Measurements from ENCODE around the gene GLI1.

GLI1 gene

GRCh38 chr12:57456737-57457490 is 2.7 kb upstream of the GLI1 start:
- no peak for DNase-seq (ENCODE audit: low read depth, low spot score)
- H3K4me3 ChIP-seq (ENCODE audit: low read length), result no peak overlapping the region

DNA sequence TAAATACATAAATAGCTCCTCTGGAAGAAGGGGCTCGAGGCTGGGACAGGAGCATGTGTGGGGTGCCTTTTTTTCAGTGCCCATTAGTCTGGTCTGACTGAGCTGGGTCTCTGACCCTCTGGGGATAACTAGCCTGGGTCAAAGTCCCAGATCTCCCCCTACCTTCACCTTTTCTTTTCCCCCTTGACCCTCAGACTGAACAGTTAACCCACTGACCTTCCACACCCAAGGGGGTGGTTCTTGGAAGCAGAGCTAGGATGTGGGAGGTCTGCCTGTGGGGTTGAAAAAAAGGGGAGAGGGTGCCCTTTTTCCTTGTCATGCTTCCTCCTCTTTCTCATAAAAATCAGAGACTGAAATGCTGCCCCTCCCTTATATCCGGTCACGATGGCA is 925 bp upstream of the GLI1 start:
- DNase-seq (ENCODE audit: low read depth, low spot score), result no peak
- H3K4me3 ChIP-seq (ENCODE audit: low read length), result peak overlapping the region; percentile 60

- peak; percentile 97 for DNase-seq (ENCODE audit: low read depth, low spot score)
- H3K4me3 ChIP-seq (ENCODE audit: low read length), result peak overlapping the region; percentile 60
These were observed 383 bp upstream of the GLI1 start for GRCh38 chr12:57459055-57459749.

- H3K4me3 ChIP-seq (ENCODE audit: low read length), result peak overlapping the region; percentile 60
- no peak for DNase-seq (ENCODE audit: low read depth, low spot score)
These were observed 841 bp downstream of the GLI1 start for GRCh38 chr12:57460468-57460784.

DNA sequence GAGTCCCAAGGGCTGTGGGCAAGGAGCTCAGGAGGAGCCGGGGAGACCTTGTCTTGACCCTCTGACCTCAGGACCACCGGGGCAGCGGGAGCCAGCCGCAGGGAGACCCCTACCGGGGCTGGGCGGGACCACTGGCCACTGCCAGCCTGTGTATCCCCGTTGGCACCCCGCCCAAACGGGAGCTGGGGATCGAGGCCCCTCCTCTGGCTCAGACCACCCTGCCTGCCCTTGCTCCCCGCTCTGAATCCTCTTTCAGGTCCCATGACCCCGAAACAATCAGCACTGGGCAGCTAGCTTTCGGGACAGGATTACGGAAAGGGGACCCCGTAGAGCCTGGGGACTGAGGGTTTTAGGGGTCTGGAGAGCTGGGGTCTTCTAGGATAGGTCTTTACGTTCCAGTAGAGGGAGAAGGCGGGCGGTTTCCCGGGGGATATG is 1.3 kb downstream of the GLI1 start:
- H3K4me3 ChIP-seq (ENCODE audit: low read length), result peak overlapping the region; percentile 67
- no peak for DNase-seq (ENCODE audit: low read depth, low spot score)

GRCh38 chr12:57461276-57461916 is 1.8 kb downstream of the GLI1 start:
- peak overlapping the region; percentile 67 for H3K4me3 ChIP-seq (ENCODE audit: low read length)
- no peak for DNase-seq (ENCODE audit: low read depth, low spot score)

DNA sequence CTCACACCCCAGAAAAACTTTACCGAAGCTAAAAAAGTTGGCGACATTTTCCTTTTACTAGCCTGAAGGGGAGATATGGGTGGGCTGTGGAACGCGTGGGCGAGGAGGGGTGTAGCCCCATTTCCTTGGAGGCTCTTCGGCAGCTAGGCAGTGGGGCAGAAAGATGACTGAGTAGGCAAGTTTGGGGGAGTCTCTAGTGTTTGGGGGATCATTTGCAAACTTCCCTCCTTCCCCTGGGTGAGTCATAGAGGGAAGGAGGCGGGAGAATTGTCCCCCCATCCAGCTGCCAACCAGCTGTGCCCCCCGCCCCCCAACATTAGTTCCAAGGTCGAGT is 2.3 kb downstream of the GLI1 start:
- no peak for DNase-seq (ENCODE audit: low read depth, low spot score)
- H3K4me3 ChIP-seq (ENCODE audit: low read length), result peak overlapping the region; percentile 67

- peak overlapping the region; percentile 67 for H3K4me3 ChIP-seq (ENCODE audit: low read length)
- DNase-seq (ENCODE audit: low read depth, low spot score), result peak; percentile 87
These were observed 2.8 kb downstream of the GLI1 start for GRCh38 chr12:57462251-57462911.

DNA sequence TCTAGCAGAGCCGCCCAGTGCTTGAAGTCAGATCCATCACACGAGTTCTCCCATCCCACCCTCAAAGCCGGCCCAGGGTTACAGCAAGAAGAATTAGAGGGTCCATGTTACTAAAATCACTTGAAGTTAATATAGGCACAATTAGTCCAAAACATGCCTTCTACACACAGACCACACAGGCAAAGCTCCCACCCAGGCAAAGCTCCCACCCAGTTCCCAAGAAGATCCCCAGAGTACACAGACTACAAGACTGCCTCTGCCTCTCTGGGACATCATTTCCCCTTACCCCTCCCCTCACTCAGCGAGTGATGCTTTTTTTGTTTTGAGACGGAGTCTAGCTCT is 3.3 kb downstream of the GLI1 start:
- no peak overlapping the region for H3K4me3 ChIP-seq (ENCODE audit: low read length)
- no peak for DNase-seq (ENCODE audit: low read depth, low spot score)

GRCh38 chr12:57464569-57464968 is 5.0 kb downstream of the GLI1 start:
- H3K4me3 ChIP-seq (ENCODE audit: low read length), result no peak overlapping the region
- no peak for DNase-seq (ENCODE audit: low read depth, low spot score)

- no peak overlapping the region for H3K4me3 ChIP-seq (ENCODE audit: low read length)
- no peak for DNase-seq (ENCODE audit: low read depth, low spot score)
These were observed 5.6 kb downstream of the GLI1 start for GRCh38 chr12:57465030-57465746.

GRCh38 chr12:57465747-57466505 is 6.3 kb downstream of the GLI1 start:
- no peak overlapping the region for H3K4me3 ChIP-seq (ENCODE audit: low read length)
- no peak for DNase-seq (ENCODE audit: low read depth, low spot score)

GRCh38 chr12:57467212-57467874 is 7.8 kb downstream of the GLI1 start:
- no peak for DNase-seq (ENCODE audit: low read depth, low spot score)

DNA sequence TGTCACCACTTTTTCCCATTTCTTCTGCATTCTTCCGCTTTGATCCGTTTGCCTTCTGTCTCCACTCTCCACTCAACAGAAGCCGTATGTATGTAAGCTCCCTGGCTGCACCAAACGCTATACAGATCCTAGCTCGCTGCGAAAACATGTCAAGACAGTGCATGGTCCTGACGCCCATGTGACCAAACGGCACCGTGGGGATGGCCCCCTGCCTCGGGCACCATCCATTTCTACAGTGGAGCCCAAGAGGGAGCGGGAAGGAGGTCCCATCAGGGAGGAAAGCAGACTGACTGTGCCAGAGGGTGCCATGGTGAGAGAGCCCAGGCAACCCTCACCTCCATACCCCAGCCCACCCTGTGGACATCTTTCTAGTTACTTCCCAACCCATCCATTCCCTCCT is 8.3 kb downstream of the GLI1 start:
- no peak for DNase-seq (ENCODE audit: low read depth, low spot score)
- H3K4me3 ChIP-seq (ENCODE audit: low read length), result no peak overlapping the region

More at GRCh38 chr12:57467212-57467874, 7.8 kb downstream of the GLI1 start:
- no peak overlapping the region for H3K4me3 ChIP-seq (ENCODE audit: low read length)

DNA sequence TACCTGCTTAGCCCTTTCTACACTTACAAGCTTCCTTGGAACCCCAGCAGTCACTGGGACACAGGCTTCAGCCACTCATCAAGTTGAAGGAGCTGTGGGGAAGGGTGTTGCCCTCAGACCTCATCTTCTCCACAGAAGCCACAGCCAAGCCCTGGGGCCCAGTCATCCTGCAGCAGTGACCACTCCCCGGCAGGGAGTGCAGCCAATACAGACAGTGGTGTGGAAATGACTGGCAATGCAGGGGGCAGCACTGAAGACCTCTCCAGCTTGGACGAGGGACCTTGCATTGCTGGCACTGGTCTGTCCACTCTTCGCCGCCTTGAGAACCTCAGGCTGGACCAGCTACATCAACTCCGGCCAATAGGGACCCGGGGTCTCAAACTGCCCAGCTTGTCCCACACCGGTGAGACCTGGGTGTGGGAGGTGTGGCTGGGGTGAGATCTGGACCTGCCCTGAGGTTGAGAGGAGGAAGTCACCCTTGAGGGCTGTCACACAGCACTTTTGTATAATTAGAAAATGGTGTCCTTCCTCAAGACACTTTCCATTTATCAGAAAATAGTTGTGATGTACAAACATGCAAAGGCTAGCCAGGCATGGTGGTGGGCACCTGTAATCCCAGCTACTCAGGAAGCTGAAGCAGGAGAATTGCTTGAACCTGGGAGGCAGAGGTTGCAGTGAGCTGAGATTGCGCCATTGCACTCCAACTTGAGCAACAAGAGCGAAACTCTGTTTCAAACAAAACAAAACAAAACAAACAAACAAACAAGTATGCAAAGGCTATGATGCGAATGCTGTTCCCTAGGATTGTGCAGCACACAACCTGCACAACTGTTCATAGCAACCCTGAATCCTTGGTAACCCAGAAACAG is 9.9 kb downstream of the GLI1 start:
- DNase-seq (ENCODE audit: low read depth, low spot score), result no peak
- no peak overlapping the region for H3K4me3 ChIP-seq (ENCODE audit: low read length)

GRCh38 chr12:57470286-57470969 is 10.8 kb downstream of the GLI1 start:
- DNase-seq (ENCODE audit: low read depth, low spot score), result no peak
- H3K4me3 ChIP-seq (ENCODE audit: low read length), result no peak overlapping the region
